ENCODE measurements around the gene RXFP1.

Gene RXFP1

DNA sequence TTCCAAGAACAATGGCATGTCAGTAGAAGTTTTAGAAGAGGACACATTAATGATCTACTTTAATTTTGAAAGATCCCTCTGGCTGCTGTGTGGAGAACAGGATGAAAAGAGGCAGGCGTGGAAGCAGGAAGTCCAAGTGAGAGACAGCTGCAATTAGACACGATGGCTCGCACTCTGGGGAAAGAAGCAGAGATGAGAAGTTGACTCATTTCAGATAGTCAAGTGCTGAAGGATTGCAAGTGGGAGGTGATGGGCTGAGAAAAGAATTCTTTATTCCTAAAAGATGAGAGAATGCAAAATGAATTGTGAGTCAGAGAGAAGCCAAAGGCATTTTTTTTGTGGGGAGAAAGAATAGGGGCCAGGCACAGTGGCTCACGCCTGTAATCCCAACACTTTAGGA lies 16.5 kb downstream of the RXFP1 start:
- no peak overlapping the region for H3K4me2 ChIP-seq (ENCODE audit: low read length)
- H3K79me2 ChIP-seq (ENCODE audit: control insufficient read depth, low read length), result no peaks in the 10 kb centered on the region
- no peaks in the 10 kb centered on the region for H3K9me2 ChIP-seq (replicated peaks; ENCODE audit: control insufficient read depth, low read length)
- H4K20me1 ChIP-seq (ENCODE audit: control insufficient read depth, insufficient read depth, low read depth, low read length), result no peaks in the 10 kb centered on the region
- no peaks in the 10 kb centered on the region for H3F3A ChIP-seq (ENCODE audit: control insufficient read depth, insufficient read depth)
- H3K27me3 ChIP-seq (ENCODE audit: control insufficient read depth, low read length), result no peaks in the 10 kb centered on the region
- no peak overlapping the region for H3K4me3 ChIP-seq (ENCODE audit: low read length)
- TF ChIP-seq EZH2phosphoT487 (IDR thresholded peaks at IDR 0.05; ENCODE audit: borderline replicate concordance, low read length), result no peak
- TF ChIP-seq, protein P1, sequence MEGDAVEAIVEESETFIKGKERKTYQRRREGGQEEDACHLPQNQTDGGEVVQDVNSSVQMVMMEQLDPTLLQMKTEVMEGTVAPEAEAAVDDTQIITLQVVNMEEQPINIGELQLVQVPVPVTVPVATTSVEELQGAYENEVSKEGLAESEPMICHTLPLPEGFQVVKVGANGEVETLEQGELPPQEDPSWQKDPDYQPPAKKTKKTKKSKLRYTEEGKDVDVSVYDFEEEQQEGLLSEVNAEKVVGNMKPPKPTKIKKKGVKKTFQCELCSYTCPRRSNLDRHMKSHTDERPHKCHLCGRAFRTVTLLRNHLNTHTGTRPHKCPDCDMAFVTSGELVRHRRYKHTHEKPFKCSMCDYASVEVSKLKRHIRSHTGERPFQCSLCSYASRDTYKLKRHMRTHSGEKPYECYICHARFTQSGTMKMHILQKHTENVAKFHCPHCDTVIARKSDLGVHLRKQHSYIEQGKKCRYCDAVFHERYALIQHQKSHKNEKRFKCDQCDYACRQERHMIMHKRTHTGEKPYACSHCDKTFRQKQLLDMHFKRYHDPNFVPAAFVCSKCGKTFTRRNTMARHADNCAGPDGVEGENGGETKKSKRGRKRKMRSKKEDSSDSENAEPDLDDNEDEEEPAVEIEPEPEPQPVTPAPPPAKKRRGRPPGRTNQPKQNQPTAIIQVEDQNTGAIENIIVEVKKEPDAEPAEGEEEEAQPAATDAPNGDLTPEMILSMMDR (IDR thresholded peaks at IDR 0.05; ENCODE audit: low read depth, low read length, poor library complexity, severe bottlenecking), result no peak
- H3K9me3 ChIP-seq (ENCODE audit: control insufficient read depth, insufficient read depth, low read length), result no peaks in the 10 kb centered on the region
- H3K27ac ChIP-seq (ENCODE audit: low read depth, low read length), result no peak overlapping the region
- no peaks in the 10 kb centered on the region for H3K4me1 ChIP-seq (ENCODE audit: control insufficient read depth, low read length)
- H3K36me3 ChIP-seq (ENCODE audit: control insufficient read depth, low read length), result no peaks in the 10 kb centered on the region

DNA sequence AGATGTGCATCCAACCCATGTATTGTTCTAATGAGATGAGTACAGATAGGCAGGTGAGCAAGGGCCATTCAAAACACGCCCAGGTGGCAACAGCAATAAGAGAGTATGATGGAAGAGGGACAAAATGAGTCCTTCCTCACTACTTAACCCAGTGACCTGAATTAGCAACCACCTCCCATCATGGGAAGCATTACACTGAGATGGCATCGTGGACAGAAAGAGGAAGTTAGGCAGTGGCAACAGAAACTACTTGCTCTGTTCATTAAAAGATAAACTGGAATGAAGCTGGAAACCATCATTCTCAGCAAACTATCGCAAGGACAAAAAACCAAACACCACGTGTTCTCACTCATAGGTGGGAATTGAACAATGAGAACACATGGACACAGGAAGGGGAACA lies 17.2 kb downstream of the RXFP1 start:
- Histone ChIP-seq H3F3A (ENCODE audit: control insufficient read depth, insufficient read depth) (no peaks in the 10 kb centered on the region), H3K4me3 (ENCODE audit: low read length) (no peak overlapping the region)

DNA sequence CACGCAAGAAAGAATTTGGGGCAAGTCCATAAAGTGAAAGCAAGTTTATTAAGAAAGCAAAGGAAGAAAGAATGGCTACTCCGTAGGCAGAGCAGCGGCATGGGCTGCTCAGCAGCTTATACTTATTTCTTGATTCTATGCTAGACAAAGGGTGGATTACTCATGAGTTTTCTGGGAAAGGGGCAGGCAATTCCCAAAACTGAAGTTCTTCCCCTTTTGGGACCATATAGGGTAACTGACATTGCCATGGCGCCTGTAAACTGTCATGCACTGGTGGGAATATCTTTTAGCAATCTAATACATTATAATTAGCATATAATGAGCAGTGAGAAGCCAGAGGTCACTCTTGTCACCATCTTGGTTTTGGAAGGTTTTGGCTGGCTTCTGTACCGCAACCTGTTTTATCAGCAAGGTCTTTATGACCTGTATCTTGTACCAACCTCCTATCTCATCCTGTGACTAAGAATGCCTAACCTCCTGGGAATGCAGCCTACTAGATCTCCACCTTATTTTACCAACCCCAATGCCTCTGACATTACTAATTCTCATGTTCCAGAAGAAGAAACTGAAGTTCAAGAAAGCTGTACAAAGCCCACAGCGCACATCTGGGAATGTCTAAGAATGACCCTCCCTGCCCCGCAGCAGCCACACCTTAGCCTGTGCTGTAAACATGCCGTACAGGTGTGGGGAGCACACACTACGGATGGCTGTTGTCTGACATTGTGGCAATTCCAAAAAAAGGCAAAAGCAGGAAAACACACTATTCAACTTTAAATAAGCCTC lies 18.6 kb downstream of the RXFP1 start:
- Histone ChIP-seq H3K79me2 (ENCODE audit: control insufficient read depth, low read length) (no peaks in the 10 kb centered on the region), H4K20me1 (ENCODE audit: control insufficient read depth, insufficient read depth, low read depth, low read length) (no peaks in the 10 kb centered on the region), H3K36me3 (ENCODE audit: control insufficient read depth, low read length) (no peaks in the 10 kb centered on the region), H3F3A (ENCODE audit: control insufficient read depth, insufficient read depth) (no peaks in the 10 kb centered on the region), H3K27me3 (ENCODE audit: control insufficient read depth, low read length) (no peaks in the 10 kb centered on the region), H3K4me1 (ENCODE audit: control insufficient read depth, low read length) (no peaks in the 10 kb centered on the region), H3K9me3 (ENCODE audit: control insufficient read depth, insufficient read depth, low read length) (no peaks in the 10 kb centered on the region), H3K4me2 (ENCODE audit: low read length) (no peak overlapping the region), H3K9me2 (replicated peaks; ENCODE audit: control insufficient read depth, low read length) (no peaks in the 10 kb centered on the region), H3K4me3 (ENCODE audit: low read length) (no peak overlapping the region), H3K27ac (ENCODE audit: low read depth, low read length) (no peak overlapping the region)
- TF ChIP-seq EZH2phosphoT487 (IDR thresholded peaks at IDR 0.05; ENCODE audit: borderline replicate concordance, low read length), result no peak
- TF ChIP-seq, protein P1 (IDR thresholded peaks at IDR 0.05; ENCODE audit: low read depth, low read length, poor library complexity, severe bottlenecking), result no peak

More for the DNA sequence above, 17.2 kb downstream of the RXFP1 start:
- Histone ChIP-seq H3K9me3 (ENCODE audit: control insufficient read depth, insufficient read depth, low read length) (no peaks in the 10 kb centered on the region), H3K27me3 (ENCODE audit: control insufficient read depth, low read length) (no peaks in the 10 kb centered on the region), H3K79me2 (ENCODE audit: control insufficient read depth, low read length) (no peaks in the 10 kb centered on the region), H3K4me1 (ENCODE audit: control insufficient read depth, low read length) (no peaks in the 10 kb centered on the region), H4K20me1 (ENCODE audit: control insufficient read depth, insufficient read depth, low read depth, low read length) (no peaks in the 10 kb centered on the region), H3K9me2 (replicated peaks; ENCODE audit: control insufficient read depth, low read length) (no peaks in the 10 kb centered on the region), H3K27ac (ENCODE audit: low read depth, low read length) (no peak overlapping the region), H3K36me3 (ENCODE audit: control insufficient read depth, low read length) (no peaks in the 10 kb centered on the region), H3K4me2 (ENCODE audit: low read length) (no peak overlapping the region)
- TF ChIP-seq, protein P1 (IDR thresholded peaks at IDR 0.05; ENCODE audit: low read depth, low read length, poor library complexity, severe bottlenecking), result no peak
- no peak for TF ChIP-seq EZH2phosphoT487 (IDR thresholded peaks at IDR 0.05; ENCODE audit: borderline replicate concordance, low read length)

Data from DOHH2 (cell line).